Measurements from ENCODE around the gene CINP.
A peak's percentile ranks its signal among the peaks of the same experiment; 100 is the strongest.

Gene CINP

DNA sequence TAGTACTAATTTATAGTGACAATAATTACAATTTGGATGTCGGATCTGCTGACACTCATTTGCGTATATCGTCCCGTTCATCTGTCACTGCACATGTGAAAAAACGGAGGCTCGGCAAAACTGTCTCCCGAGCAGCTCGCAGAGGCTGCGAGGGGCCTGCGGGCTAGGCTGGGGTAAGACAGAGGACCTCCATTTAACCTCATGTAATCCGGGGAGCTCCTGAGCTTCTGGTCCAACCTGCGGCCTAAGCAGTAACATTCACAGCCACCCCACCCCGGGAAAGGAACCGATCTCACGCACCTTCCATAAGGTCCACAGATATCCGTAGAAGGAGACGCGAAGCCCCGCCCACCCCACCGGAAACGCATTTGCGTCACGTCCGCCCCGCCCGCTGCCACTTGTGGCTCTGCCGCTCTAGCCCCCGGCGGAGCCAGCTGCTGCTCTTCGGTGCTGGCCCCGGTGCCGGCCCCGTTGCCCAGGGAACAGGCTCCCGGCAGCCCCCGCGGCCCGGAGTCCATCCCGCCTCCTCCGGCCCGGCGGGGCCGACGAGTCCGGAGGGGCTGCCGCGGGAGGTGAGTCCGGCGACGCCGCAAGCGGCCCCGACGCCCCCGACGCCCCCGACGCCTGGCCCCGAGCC, at the start of gene CINP, which contains the start of gene TECPR2:
Gene CINP (minus strand): TSS at position 346 of the 637 bp plus-strand sequence. CDS start 39 bp downstream, at position 307.
Gene TECPR2 (plus strand): TSS at position 397 of the 637 bp plus-strand sequence. CDS start 13,781 bp downstream, outside the sequence.
- peak; percentile 77 for TF ChIP-seq POLR2A (IDR thresholded peaks at IDR 0.05; ENCODE audit: extremely low read depth, insufficient read length)
- no peak for TF ChIP-seq CTCF (IDR thresholded peaks at IDR 0.05; ENCODE audit: low read depth, low read length)
- TF ChIP-seq, protein P1, sequence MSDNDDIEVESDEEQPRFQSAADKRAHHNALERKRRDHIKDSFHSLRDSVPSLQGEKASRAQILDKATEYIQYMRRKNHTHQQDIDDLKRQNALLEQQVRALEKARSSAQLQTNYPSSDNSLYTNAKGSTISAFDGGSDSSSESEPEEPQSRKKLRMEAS (IDR thresholded peaks at IDR 0.05; ENCODE audit: low read depth, low read length) = 0 out of 2 replicates have a peak, but pooled peaks have one; percentile 38
- no peak for TF ChIP-seq MYC (IDR thresholded peaks at IDR 0.05; ENCODE audit: low read depth, low read length)
- peak; percentile 95 for DNase-seq (ENCODE audit: low read depth)
- H3K4me3 ChIP-seq (ENCODE audit: low read depth, low read length) = peak within 1 kb of the TSS; percentile 99

DNA sequence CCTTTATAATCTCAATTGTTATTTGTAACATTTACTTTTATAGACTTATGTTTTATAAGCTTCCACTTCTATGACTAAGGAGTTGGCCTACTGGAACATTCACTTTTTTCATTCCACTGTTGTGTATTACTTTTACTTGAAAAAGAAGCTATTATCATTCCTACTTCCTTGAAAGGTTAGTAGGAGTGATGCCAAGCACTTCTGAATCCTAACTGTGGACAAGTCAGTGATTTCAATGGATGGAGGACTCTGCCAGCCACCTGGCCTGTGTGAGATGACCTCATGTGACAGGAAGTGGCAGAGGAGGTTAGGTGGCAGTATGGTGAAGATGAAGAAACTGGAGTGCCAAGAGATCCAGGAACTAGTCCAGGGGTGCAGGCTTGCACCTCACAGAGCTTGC, 46.0 kb upstream of the CINP start:
- TF ChIP-seq MYC (IDR thresholded peaks at IDR 0.05; ENCODE audit: low read depth, low read length) = no peak
- TF ChIP-seq, protein P1 (IDR thresholded peaks at IDR 0.05; ENCODE audit: low read depth, low read length) = no peak
- no peak for TF ChIP-seq POLR2A (IDR thresholded peaks at IDR 0.05; ENCODE audit: extremely low read depth, insufficient read length)
- no peak for TF ChIP-seq CTCF (IDR thresholded peaks at IDR 0.05; ENCODE audit: low read depth, low read length)
- DNase-seq (ENCODE audit: low read depth) = no peak
- no peak overlapping the region for H3K4me3 ChIP-seq (ENCODE audit: low read depth, low read length)

GRCh38 chr14:102407258-102407657, 44.6 kb upstream of the CINP start:
- TF ChIP-seq CTCF (IDR thresholded peaks at IDR 0.05; ENCODE audit: low read depth, low read length) = no peak
- no peak for TF ChIP-seq POLR2A (IDR thresholded peaks at IDR 0.05; ENCODE audit: extremely low read depth, insufficient read length)
- TF ChIP-seq, protein P1 (IDR thresholded peaks at IDR 0.05; ENCODE audit: low read depth, low read length) = no peak
- no peak for TF ChIP-seq MYC (IDR thresholded peaks at IDR 0.05; ENCODE audit: low read depth, low read length)
- H3K4me3 ChIP-seq (ENCODE audit: low read depth, low read length) = no peak overlapping the region
- no peak for DNase-seq (ENCODE audit: low read depth)

GRCh38 chr14:102403028-102403427, 40.3 kb upstream of the CINP start:
- no peak overlapping the region for H3K4me3 ChIP-seq (ENCODE audit: low read depth, low read length)
- DNase-seq (ENCODE audit: low read depth) = no peak
- TF ChIP-seq POLR2A (IDR thresholded peaks at IDR 0.05; ENCODE audit: extremely low read depth, insufficient read length) (no peak), CTCF (IDR thresholded peaks at IDR 0.05; ENCODE audit: low read depth, low read length) (no peak)
- TF ChIP-seq, protein P1 (IDR thresholded peaks at IDR 0.05; ENCODE audit: low read depth, low read length) = no peak

DNA sequence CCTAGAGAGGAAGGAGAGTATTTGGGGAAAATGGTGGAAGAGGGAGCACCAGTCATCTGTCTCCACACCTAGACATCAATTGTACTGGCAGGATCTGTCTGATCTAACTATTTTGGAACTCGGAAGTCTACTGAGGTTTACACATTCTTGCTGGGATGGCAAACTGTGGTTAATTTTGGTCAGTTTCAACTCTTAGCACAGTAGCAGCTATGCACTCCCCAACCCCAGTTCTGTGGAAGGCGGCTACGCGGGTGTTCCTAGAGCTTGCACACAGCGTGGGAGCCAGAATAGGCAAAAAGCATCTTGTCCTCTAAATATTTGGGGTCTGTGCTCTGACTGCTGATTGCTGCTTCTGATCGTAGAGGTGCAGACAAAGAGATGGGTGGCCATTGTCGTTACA, 33.8 kb upstream of the CINP start:
- H3K4me3 ChIP-seq (ENCODE audit: low read depth, low read length) = no peak overlapping the region
- TF ChIP-seq POLR2A (IDR thresholded peaks at IDR 0.05; ENCODE audit: extremely low read depth, insufficient read length) = no peak
- no peak for TF ChIP-seq CTCF (IDR thresholded peaks at IDR 0.05; ENCODE audit: low read depth, low read length)
- TF ChIP-seq, protein P1 (IDR thresholded peaks at IDR 0.05; ENCODE audit: low read depth, low read length) = no peak
- no peak for TF ChIP-seq MYC (IDR thresholded peaks at IDR 0.05; ENCODE audit: low read depth, low read length)
- no peak for DNase-seq (ENCODE audit: low read depth)
